Spinal cord (tissue), 10 donors: Measurements from ENCODE around the gene DPAGT1. TPM values are rescaled to one million over a fixed set of nuclear protein-coding genes. Genes with fewer than 3 reads are reported as not detected.

ENCODE experiments used
- DNase-seq, 6 donors: peaks; one replicate each; pipeline versions ENCODE4 v3.0.0 to v3.0.0-alpha.2; 2013 to 2015; ENCODE audit warnings: low spot score in 6 of 6, low read depth in 4 of 6
- H3K27ac ChIP-seq: one replicate; pipeline ENCODE4 v1.5.1; 2013; ENCODE audit warnings: low read depth, low read length, control low read depth
- H3K27me3 ChIP-seq: one replicate; pipeline ENCODE4 v1.6.1; 2013; ENCODE audit warnings: low read length; ENCODE audit not compliant: control insufficient read depth, insufficient read depth
- H3K36me3 ChIP-seq: one replicate; pipeline ENCODE4 v1.6.1; 2013; ENCODE audit warnings: low read length; ENCODE audit not compliant: control insufficient read depth, insufficient read depth
- H3K4me1 ChIP-seq: one replicate; pipeline ENCODE4 v1.6.1; 2013; ENCODE audit warnings: low read length; ENCODE audit not compliant: control insufficient read depth, insufficient read depth
- H3K4me3 ChIP-seq: one replicate; pipeline ENCODE4 v1.5.1; 2013; ENCODE audit warnings: low read depth, low read length, control low read depth
- H3K9me3 ChIP-seq: one replicate; pipeline ENCODE4 v1.6.1; 2013; ENCODE audit warnings: low read length; ENCODE audit not compliant: control insufficient read depth, insufficient read depth
- WGBS: methylation state at CpG from one replicate; pipeline ENCODE4 v1.1.5; 2013; ENCODE audit warnings: missing lambda C conversion rate; ENCODE audit not compliant: insufficient coverage; 5-methylcytosine and 5-hydroxymethylcytosine counted together
- polyA plus RNA-seq, 2 donors: library from polyadenylated mRNA; unstranded; fragments of 120-200 nt; gene quantifications; one replicate each; pipeline ENCODE4 v1.2.1, GENCODE V29; 2013; ENCODE audit not compliant: insufficient read length in 2 of 2
- total RNA-seq, 2 donors: library from RNA; depleted of rRNA in 1 of 2; stranded (reverse); fragments of 120-200 nt in 1 of 2; fragments of >200 nt in 1 of 2; gene quantifications; one replicate each; pipeline versions ENCODE4 v1.2.3 to v1.2.4, GENCODE V29; 2013 to 2014
- donor health status: healthy.

DPAGT1 gene
- total and polyA plus RNA-seq, 4 donors = 12.9 to 44.3 (median 32.2) TPM

DNA sequence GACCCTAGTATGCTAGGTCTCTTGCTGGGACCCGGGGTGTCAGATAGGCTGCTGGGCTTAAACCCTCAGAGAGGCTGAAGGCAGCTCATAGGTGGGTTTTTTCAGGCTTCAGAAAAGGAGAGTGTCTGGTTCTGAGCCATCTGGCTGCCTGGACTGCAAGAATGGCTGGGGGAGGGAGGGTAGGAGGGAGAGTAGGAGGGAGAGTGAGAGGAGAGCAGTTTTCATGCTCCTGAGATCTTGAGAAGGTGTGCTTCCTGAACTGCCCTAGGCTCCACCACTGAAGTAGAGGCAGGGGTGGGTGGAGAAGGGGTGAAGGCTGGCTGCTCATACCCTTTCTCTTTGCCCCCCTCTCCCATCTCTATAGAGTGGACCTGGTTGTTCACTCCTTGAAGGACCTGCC lies 12.3 kb downstream of the DPAGT1 start:
- no peak for DNase-seq
- H3K27ac ChIP-seq = no peak overlapping the region
- H3K27me3 ChIP-seq = no peaks in the 10 kb centered on the region
- no peak overlapping the region for H3K4me3 ChIP-seq
- peaks cover 43% of the 10 kb centered on the region for H3K4me1 ChIP-seq
- H3K9me3 ChIP-seq = no peaks in the 10 kb centered on the region
- 100% methylated on average over 1 of the region's 1 CpG for WGBS
- H3K36me3 ChIP-seq = peaks cover 40% of the 10 kb centered on the region

DNA sequence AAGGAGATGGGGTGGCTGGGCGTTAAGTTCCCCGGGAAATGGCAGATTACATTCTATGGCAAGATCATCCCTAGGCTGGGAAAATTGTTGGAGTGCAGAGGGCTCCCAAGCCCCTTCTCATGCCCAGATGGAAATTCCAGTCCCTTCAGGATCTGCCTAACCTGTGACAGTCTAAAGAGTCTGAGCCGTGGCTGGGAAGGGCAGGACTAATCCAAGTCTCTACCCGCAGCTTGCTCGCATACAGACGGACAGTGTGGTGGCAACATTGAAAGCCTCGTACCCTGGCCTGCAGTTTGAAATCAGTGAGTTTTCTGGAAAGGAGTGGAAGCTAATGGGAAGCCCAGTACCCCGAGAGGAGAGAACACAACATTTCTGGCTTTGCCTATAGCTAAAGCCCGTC lies 13.2 kb downstream of the DPAGT1 start:
- no peak overlapping the region for H3K4me3 ChIP-seq
- H3K9me3 ChIP-seq = no peaks in the 10 kb centered on the region
- peaks cover 36% of the 10 kb centered on the region for H3K36me3 ChIP-seq
- 92% methylated on average over 9 of the region's 9 CpGs for WGBS
- no peaks in the 10 kb centered on the region for H3K27me3 ChIP-seq
- DNase-seq = no peak
- H3K4me1 ChIP-seq = peaks cover 38% of the 10 kb centered on the region
- H3K27ac ChIP-seq = no peak overlapping the region

DNA sequence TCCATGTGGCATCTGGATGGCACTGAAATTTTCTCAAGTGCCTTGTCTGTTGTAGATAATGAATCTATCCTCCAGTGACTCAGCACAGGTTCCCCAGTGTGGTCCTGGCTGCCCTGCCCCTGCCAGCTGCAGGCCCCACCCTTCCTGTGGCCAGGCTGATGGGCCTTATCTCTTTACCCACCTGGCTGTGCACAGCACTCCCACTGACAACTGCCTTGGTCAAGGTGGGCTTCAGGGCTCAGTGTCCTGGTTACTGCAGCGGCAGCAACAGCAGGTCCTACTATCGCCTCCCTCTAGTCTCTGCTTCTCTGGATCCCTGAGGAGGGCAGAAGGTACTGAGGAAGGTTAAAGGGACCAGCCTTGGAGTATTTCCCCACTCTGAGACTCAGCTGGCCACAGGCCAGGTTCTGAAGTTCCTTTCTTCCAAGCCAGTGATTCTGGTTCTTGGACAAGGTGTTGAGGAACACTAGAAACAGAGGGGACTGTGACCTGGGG lies 13.9 kb downstream of the DPAGT1 start:
- Histone ChIP-seq H3K27me3 (no peaks in the 10 kb centered on the region), H3K9me3 (no peaks in the 10 kb centered on the region), H3K27ac (no peak overlapping the region), H3K4me3 (no peak overlapping the region), H3K4me1 (peaks cover 32% of the 10 kb centered on the region), H3K36me3 (peaks cover 32% of the 10 kb centered on the region)
- no peak for DNase-seq
- WGBS = no CpG with 5 or more reads among the region's 2 CpGs

DNA sequence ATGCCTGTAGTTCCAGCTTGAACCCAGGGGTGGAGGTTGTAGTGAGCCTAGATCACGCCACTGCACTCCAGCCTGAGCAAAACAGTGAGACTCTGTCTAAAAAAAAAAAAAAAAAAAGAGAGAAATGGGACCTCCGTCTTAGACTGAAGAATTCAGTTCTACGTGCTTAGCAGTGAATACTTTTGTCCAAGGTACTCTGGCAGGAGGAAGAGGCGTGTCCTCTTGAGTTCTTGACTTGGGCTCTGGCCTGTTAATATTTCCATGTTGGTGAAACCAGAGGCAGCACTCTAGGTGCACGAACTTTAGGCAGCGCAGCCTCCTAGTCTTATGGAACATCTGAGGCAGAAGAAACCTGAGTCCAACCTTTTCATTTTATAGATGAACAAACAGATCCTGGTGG lies 14.5 kb downstream of the DPAGT1 start:
- no peak overlapping the region for H3K4me3 ChIP-seq
- no peak overlapping the region for H3K27ac ChIP-seq
- 89% methylated on average over 5 of the region's 6 CpGs for WGBS
- no peak for DNase-seq
- H3K9me3 ChIP-seq = no peaks in the 10 kb centered on the region
- H3K4me1 ChIP-seq = peaks cover 26% of the 10 kb centered on the region
- peaks cover 30% of the 10 kb centered on the region for H3K36me3 ChIP-seq
- no peaks in the 10 kb centered on the region for H3K27me3 ChIP-seq

DNA sequence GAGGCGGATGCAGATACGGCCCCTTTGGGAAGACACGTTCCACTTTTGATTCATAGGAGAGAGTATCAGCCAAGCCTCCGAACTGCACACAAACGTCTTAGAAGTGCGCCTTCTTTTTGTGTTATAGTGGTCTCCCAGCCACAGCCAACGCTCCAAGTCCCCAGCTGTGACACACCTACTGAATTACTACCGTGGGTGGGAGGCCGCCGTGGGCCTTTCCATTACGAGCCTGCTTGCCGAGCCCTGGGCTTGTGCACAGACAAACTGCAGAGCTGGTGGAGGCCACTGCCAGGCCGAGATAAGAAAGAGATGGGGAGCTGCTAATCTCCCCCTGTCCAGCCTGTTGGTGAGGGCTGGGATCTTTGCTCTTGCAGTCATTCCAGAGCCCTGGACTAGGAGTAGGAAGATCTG lies 16.2 kb downstream of the DPAGT1 start:
- DNase-seq = no peak
- H3K4me3 ChIP-seq = peak overlapping the region; percentile 99
- H3K9me3 ChIP-seq = no peaks in the 10 kb centered on the region
- peaks cover 18% of the 10 kb centered on the region for H3K4me1 ChIP-seq
- H3K27ac ChIP-seq = peak overlapping the region; percentile 98
- 0% methylated on average over 13 of the region's 13 CpGs for WGBS
- H3K36me3 ChIP-seq = peaks cover 38% of the 10 kb centered on the region
- no peaks in the 10 kb centered on the region for H3K27me3 ChIP-seq

DNA sequence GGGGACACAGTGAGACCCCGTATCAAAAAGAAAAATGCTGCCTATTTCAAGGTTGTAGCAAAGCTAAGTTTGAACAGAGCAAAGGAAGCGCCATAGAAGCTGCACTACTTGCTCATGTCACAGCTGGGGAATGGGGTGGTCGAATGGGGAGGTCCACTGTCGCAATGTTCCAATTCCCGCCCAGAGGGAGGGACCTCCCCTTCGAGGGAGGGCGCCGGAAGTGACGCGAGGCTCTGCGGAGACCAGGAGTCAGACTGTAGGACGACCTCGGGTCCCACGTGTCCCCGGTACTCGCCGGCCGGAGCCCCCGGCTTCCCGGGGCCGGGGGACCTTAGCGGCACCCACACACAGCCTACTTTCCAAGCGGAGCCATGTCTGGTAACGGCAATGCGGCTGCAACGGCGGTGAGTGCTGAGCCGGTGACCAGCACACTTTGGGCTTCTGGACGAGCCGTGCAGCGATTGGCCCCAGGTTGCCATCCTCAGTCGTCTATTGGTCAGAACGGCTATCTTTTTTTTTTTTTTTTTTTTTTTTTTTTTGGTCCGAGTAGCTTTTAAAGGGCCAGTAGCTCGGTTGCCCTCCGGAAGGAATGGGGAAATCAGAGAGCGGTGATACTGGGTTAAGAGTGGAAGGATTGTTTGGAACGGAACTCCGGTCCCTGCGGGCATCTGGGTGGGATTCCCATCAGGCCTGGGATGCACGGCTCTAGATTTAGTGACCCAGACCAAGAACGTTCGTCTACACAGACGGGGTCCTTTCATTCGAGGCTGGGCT lies 16.8 kb downstream of the DPAGT1 start, which contains the start of gene HMBS:
HMBS (plus strand) TSS at position 219 of the 774 bp plus-strand sequence; CDS start at position 372, 153 bp downstream.
- Histone ChIP-seq H3K4me1 (peaks cover 18% of the 10 kb centered on the region), H3K27ac (peak within 1 kb of the TSS; percentile 98), H3K27me3 (no peaks in the 10 kb centered on the region), H3K9me3 (no peaks in the 10 kb centered on the region), H3K4me3 (peak within 1 kb of the TSS; percentile 99), H3K36me3 (peaks cover 38% of the 10 kb centered on the region)
- DNase-seq = peak; percentile 87 to 98 (median 96)
- under 1% methylated on average over 42 of the region's 45 CpGs for WGBS

DNA sequence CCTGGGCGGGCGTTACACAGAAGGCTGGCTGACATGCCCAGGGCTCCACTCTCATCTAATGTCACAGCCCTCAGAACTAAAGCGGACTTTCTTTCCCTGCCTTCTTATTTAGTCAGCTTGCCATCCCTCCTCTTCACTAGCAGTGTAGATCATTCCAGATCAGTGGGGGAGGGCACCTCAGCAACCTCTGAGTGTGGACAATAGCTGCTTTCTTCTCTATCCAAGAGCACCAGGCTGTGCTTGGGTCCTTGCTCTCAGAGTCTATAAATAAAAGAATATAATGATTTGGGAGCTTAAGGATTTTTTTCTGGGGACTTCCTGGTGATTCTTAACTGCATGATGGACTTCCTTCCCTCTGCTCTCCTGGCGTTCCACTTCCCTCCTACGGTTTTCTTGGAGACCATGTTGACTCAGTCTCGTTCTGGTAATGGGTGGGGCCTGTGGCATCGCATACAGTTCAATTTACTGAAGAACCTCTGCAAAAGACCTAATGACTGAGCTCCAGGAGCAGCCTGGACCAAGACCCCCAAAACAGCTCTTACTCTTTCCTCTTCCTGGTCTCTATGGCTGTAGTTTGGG lies 19.9 kb downstream of the DPAGT1 start:
- Histone ChIP-seq H3K36me3 (peaks cover 55% of the 10 kb centered on the region), H3K27me3 (no peaks in the 10 kb centered on the region), H3K4me1 (peaks cover 18% of the 10 kb centered on the region), H3K27ac (peak overlapping the region; percentile 74), H3K4me3 (no peak overlapping the region), H3K9me3 (no peaks in the 10 kb centered on the region)
- 67% methylated on average over 5 of the region's 7 CpGs for WGBS
- no peak for DNase-seq

DNA sequence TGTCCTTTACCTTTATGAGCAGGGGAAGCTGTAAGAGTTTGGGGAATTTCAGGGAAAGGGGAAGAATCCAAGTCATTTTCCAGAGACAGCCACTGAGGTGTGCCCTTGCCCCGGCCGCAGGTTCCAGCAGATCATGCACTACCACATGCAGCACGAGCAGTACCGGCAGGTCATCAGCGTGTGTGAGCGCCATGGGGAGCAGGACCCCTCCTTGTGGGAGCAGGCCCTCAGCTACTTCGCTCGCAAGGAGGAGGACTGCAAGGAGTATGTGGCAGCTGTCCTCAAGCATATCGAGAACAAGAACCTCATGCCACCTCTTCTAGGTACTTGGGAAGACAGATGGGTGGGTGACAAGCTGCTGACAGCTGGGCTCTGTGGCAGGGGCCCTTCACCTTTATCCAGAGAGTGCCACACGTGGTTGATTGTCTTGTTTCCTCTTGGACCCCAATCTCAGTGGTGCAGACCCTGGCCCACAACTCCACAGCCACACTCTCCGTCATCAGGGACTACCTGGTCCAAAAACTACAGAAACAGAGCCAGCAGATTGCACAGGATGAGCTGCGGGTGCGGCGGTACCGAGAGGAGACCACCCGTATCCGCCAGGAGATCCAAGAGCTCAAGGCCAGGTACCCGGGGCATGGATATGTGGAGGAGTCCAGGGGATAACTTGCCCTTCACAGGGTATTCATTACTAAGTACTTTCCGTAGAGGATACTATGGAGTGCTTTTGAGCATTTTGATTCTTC lies 22.8 kb downstream of the DPAGT1 start:
- DNase-seq = no peak
- Histone ChIP-seq H3K4me3 (no peak overlapping the region), H3K9me3 (no peaks in the 10 kb centered on the region), H3K36me3 (peaks cover 75% of the 10 kb centered on the region), H3K27ac (no peak overlapping the region), H3K4me1 (no peaks in the 10 kb centered on the region), H3K27me3 (no peaks in the 10 kb centered on the region)
- WGBS = 95% methylated on average over 18 of the region's 19 CpGs

DNA sequence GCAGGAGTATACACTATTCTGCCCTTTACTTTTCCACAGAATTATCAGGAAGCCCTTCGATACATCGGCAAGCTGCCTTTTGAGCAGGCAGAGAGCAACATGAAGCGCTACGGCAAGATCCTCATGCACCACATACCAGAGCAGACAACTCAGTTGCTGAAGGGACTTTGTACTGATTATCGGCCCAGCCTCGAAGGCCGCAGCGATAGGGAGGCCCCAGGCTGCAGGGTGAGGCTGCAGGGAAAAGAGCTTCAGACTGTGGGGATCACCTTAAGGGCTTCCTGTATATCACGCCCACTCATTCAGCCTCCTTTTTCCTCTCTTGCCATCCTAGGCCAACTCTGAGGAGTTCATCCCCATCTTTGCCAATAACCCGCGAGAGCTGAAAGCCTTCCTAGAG lies 23.8 kb downstream of the DPAGT1 start:
- no peaks in the 10 kb centered on the region for H3K27me3 ChIP-seq
- H3K9me3 ChIP-seq = no peaks in the 10 kb centered on the region
- no peak overlapping the region for H3K27ac ChIP-seq
- DNase-seq = no peak
- H3K4me1 ChIP-seq = no peaks in the 10 kb centered on the region
- H3K36me3 ChIP-seq = peaks cover 85% of the 10 kb centered on the region
- H3K4me3 ChIP-seq = no peak overlapping the region
- 95% methylated on average over 9 of the region's 11 CpGs for WGBS
